ENCODE data around the gene DNAH11. TPM values are rescaled to one million over a fixed set of nuclear protein-coding genes. Genes with fewer than 3 reads are reported as not detected.

Gene DNAH11
- total RNA-seq, 3 donors from 2014 or later, result 0.32 to 2.2 (median 0.33) TPM

DNA sequence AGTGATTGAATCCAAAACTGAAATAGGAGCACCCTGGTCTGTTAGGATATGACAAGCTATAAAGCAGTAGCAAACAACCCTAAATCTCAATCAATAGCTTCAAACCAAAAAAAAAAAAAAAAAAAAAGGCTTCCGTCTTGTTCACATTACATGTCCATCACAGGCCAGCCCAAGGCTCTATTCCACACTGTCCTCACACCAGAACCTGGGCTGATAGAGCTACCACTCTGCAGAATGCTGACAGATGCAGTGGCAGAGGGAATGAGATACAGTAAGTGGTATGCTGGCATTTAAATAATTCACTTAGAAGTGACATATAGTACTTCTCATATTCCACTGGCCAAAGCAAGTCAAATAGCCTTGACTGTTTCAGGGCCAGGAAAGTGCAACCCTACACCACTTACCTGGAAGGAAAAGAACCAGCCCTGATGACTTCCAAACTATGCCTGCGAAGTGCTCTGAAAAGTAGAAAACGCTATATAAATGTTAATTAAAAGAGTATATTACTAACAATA, 397.1 kb downstream of the DNAH11 start:
- no peak for DNase-seq (ENCODE audit: low spot score in 2 of 2)
- Histone ChIP-seq H3K27ac (no peak overlapping the region), H3K4me1 (no peaks in the 10 kb centered on the region), H3K36me3 (no peaks in the 10 kb centered on the region), H3K4me3 (no peak overlapping the region), H3K9me3 (peaks cover 0 to 5% of the 10 kb centered on the region in 2 donors), H3K27me3 (no peaks in the 10 kb centered on the region)
- intact Hi-C loops (cut with DNase I; ENCODE audit: low total_unique reads), result no loop called here
- TF ChIP-seq POLR2A (IDR thresholded peaks at IDR 0.05), result no peak
- TF ChIP-seq POLR2AphosphoS5 (IDR thresholded peaks at IDR 0.05), result no peak
- TF ChIP-seq, protein P1, sequence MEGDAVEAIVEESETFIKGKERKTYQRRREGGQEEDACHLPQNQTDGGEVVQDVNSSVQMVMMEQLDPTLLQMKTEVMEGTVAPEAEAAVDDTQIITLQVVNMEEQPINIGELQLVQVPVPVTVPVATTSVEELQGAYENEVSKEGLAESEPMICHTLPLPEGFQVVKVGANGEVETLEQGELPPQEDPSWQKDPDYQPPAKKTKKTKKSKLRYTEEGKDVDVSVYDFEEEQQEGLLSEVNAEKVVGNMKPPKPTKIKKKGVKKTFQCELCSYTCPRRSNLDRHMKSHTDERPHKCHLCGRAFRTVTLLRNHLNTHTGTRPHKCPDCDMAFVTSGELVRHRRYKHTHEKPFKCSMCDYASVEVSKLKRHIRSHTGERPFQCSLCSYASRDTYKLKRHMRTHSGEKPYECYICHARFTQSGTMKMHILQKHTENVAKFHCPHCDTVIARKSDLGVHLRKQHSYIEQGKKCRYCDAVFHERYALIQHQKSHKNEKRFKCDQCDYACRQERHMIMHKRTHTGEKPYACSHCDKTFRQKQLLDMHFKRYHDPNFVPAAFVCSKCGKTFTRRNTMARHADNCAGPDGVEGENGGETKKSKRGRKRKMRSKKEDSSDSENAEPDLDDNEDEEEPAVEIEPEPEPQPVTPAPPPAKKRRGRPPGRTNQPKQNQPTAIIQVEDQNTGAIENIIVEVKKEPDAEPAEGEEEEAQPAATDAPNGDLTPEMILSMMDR (IDR thresholded peaks at IDR 0.05), result no peak

DNA sequence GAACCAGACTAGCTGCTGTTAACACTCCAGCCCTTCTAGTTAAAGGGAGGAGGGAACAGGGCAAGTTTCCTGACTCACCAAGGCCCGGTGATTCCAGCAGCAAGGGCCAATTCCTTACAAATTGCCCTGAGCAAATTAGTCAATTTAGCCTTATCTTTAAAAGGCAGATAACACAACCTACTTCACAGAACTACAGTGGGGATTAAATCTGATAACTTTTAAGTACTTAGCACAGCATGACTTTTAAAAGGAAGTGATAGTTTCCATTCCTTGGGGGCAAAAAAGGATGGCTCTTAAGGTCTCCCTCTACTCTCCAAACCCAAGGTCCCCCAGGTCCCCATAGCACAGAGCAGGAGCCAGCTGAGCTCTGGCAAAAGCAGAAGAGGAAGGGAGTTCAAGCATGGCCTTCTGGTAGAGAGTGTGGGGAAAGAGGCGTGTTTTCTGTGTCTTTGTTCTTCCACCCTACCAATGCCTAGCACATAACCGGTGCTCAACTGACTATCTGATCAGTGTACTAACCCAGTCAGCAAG, 398.8 kb downstream of the DNAH11 start:
- intact Hi-C loops (cut with DNase I; ENCODE audit: low total_unique reads), result no loop called here
- no peak for DNase-seq (ENCODE audit: low spot score in 2 of 2)
- TF ChIP-seq POLR2AphosphoS5 (IDR thresholded peaks at IDR 0.05), result no peak
- TF ChIP-seq, protein P1 (IDR thresholded peaks at IDR 0.05), result no peak
- TF ChIP-seq POLR2A (IDR thresholded peaks at IDR 0.05), result no peak
- Histone ChIP-seq H3K4me1 (no peaks in the 10 kb centered on the region), H3K36me3 (no peaks in the 10 kb centered on the region), H3K4me3 (no peak overlapping the region), H3K9me3 (no peaks in the 10 kb centered on the region), H3K27me3 (no peaks in the 10 kb centered on the region), H3K27ac (no peak overlapping the region)

DNA sequence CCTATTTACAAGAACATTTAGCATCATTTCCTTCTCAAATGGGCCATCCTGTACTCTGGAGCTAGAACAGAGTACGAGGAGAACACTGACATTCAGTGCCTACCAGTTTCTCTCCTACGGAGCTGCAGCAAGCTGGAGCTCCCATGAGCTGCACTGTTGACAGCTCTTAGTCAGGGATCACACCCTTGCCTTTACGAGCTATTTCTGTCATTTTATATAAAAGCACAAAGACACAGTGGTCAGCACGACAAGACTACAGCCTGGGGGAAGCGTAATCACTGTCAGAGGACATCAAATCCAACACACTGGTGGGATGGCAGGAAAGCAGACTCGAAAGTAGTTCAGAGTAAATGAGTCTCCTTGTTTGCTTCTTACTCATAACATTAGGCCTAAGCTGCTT, 400.1 kb downstream of the DNAH11 start:
- no peaks in the 10 kb centered on the region for H3K36me3 ChIP-seq
- no peak overlapping the region for H3K4me3 ChIP-seq
- H3K9me3 ChIP-seq, result no peaks in the 10 kb centered on the region
- intact Hi-C loops (cut with DNase I; ENCODE audit: low total_unique reads), result no loop called here
- DNase-seq (ENCODE audit: low spot score in 2 of 2), result no peak
- H3K4me1 ChIP-seq, result no peaks in the 10 kb centered on the region
- no peaks in the 10 kb centered on the region for H3K27me3 ChIP-seq
- H3K27ac ChIP-seq, result no peak overlapping the region
- TF ChIP-seq, protein P1 (IDR thresholded peaks at IDR 0.05), result no peak
- TF ChIP-seq POLR2AphosphoS5 (IDR thresholded peaks at IDR 0.05) (no peak), POLR2A (IDR thresholded peaks at IDR 0.05) (no peak)

DNA sequence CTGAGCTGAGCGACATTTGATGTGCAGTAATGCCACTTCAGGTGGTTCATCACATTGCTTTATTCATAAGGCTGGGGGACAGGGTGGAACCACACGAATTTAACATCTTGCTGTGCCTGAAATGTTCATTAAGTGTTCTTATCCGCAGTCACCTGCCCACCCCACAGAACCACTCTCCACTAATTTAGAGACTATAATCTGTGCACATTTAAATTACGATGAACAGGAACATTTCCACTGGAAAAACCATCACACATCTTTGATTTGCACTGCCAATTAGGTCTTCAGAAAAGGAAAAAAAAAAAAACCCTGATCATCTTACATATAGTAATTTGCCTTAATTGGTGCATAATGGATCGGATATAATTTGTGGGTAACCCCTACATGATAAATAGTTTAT, 400.6 kb downstream of the DNAH11 start:
- DNase-seq (ENCODE audit: low spot score in 2 of 2), result no peak
- Histone ChIP-seq H3K4me3 (no peak overlapping the region), H3K27me3 (no peaks in the 10 kb centered on the region), H3K27ac (no peak overlapping the region), H3K9me3 (no peaks in the 10 kb centered on the region), H3K4me1 (no peaks in the 10 kb centered on the region), H3K36me3 (no peaks in the 10 kb centered on the region)
- intact Hi-C loops (cut with DNase I; ENCODE audit: low total_unique reads), result no loop called here
- TF ChIP-seq POLR2A (IDR thresholded peaks at IDR 0.05), result no peak
- TF ChIP-seq POLR2AphosphoS5 (IDR thresholded peaks at IDR 0.05), result no peak
- TF ChIP-seq, protein P1 (IDR thresholded peaks at IDR 0.05), result no peak

DNA sequence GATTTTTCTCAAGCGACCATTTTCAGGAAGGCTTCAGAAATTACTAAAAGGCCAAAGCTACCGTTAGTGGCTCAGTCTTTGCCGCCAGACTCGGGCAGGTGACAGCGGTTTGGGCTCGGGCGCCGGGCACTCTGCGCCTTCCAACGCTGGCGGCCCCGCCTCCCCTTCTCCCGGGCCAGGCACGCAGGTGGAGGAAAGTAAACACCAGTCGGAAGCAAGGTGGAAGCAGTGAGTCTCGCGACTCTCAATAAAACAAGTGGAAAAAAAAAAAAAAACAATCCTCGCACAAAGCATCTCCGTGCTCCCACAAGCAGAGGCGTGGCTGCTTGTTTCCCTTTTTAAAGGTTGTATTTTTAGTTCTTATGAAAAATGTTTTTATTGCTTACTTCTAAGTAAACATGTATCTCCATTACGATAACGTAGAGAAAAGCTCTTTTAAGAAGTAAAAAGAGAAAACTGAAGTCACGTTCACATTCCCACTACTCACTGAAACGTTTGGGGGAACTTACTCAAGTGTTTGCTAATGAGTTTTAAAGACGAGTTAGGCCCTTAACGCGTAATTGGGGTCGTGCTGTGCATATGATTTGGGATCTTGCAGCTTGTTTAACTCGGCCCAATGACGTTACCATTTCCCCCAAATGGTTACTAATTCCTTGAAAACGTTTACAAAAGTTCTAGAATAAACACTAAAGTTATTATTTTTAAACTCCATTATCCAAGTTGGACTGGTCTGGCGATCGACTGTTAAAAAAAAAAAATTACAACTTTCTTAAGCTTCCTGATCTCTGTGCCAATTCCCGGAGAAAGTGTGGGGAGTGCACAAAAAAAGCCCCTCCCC, 402.0 kb downstream of the DNAH11 start:
- Histone ChIP-seq H3K4me1 (no peaks in the 10 kb centered on the region), H3K27ac (peak overlapping the region; percentile 81 to 91), H3K4me3 (peak overlapping the region; percentile 67 to 82 (median 74)), H3K36me3 (no peaks in the 10 kb centered on the region), H3K27me3 (no peaks in the 10 kb centered on the region), H3K9me3 (no peaks in the 10 kb centered on the region)
- peak; percentile 55 to 63 for DNase-seq (ENCODE audit: low spot score in 2 of 2)
- intact Hi-C loops (cut with DNase I; ENCODE audit: low total_unique reads), result loop anchor here (2.0 kb wide), 1 partner anchor 24 kb away; no protein-coding TSS in a partner anchor
- TF ChIP-seq POLR2AphosphoS5 (IDR thresholded peaks at IDR 0.05), result no peak
- TF ChIP-seq, protein P1 (IDR thresholded peaks at IDR 0.05), result no peak
- no peak for TF ChIP-seq POLR2A (IDR thresholded peaks at IDR 0.05)
